HG03045 (cell line): ENCODE results near the gene INHBC.

Experiments used
- ATAC-seq: cut with Tn5 transposase; IDR thresholded peaks from one replicate; pipeline ENCODE4 v1.9.1; 2021; ENCODE audit warnings: mild to moderate bottlenecking, moderate library complexity; ENCODE audit not compliant: unreplicated experiment

The INHBC gene

GRCh38 chr12:57452937-57453509 is 18.4 kb downstream of the INHBC start:
- ATAC-seq, result no peak

- ATAC-seq, result no peak
Observed at GRCh38 chr12:57454213-57454565, 19.6 kb downstream of the INHBC start.

GRCh38 chr12:57454566-57455373 is 20.2 kb downstream of the INHBC start, which contains the start of gene INHBE:
Gene INHBE, plus strand, starts transcription at chr12:57455307. Its CDS starts 230 bp downstream, at chr12:57455537.
- no peak for ATAC-seq

- no peak for ATAC-seq
Observed at GRCh38 chr12:57455374-57456144, 21.0 kb downstream of the INHBC start.

- no peak for ATAC-seq
Observed at GRCh38 chr12:57456145-57456700, 21.6 kb downstream of the INHBC start.

GRCh38 chr12:57456737-57457490 is 22.3 kb downstream of the INHBC start:
- no peak for ATAC-seq

- ATAC-seq, result no peak
Observed at GRCh38 chr12:57458665-57459054, 24.1 kb downstream of the INHBC start.

GRCh38 chr12:57459055-57459749 is 24.6 kb downstream of the INHBC start:
- peak; percentile 50 for ATAC-seq

GRCh38 chr12:57459750-57460467 is 25.3 kb downstream of the INHBC start, which contains the start of gene GLI1:
Gene GLI1, plus strand, starts transcription at chr12:57459785. Its CDS starts 3,907 bp downstream, at chr12:57463692.
- ATAC-seq, result no peak

- ATAC-seq, result no peak
Observed at GRCh38 chr12:57460468-57460784, 25.8 kb downstream of the INHBC start.

GRCh38 chr12:57460841-57461275 is 26.3 kb downstream of the INHBC start:
- ATAC-seq, result no peak

GRCh38 chr12:57461276-57461916 is 26.8 kb downstream of the INHBC start:
- ATAC-seq, result no peak

GRCh38 chr12:57461917-57462250 is 27.3 kb downstream of the INHBC start:
- ATAC-seq, result no peak

- ATAC-seq, result peak; percentile 68
Observed at GRCh38 chr12:57462251-57462911, 27.8 kb downstream of the INHBC start.

- no peak for ATAC-seq
Observed at GRCh38 chr12:57462912-57463253, 28.3 kb downstream of the INHBC start.

GRCh38 chr12:57464569-57464968 is 30.0 kb downstream of the INHBC start:
- ATAC-seq, result no peak

GRCh38 chr12:57465030-57465746 is 30.6 kb downstream of the INHBC start:
- ATAC-seq, result no peak
